Natural killer cell treated with Interleukin-12 subunit alpha and Interleukin-12 subunit beta and Interleukin-15 and Interleukin-18, amount 100 ng/mL, for 72 hours (primary cell): ENCODE results near the gene MAML3. TPM values are rescaled to one million over a fixed set of nuclear protein-coding genes. Genes with fewer than 3 reads are reported as not detected.

Experiments used
- ATAC-seq, 2 donors: fragments of 150-1000 bp; cut with Tn5 transposase in 1 of 2; sonication (Bioruptor Pico), chemical (Tn5 transposase) in 1 of 2; 2 replicates each; pipeline ENCODE4 v1.10.0; 2021
- DNase-seq: peaks from one replicate; pipeline ENCODE4 v3.0.0; 2022; ENCODE audit warnings: low spot score
- H3K27ac Mint-ChIP-seq, 2 donors: 1 replicate in 1 of 2; 2 replicates in 1 of 2; pipeline ENCODE4 v1.8.0; 2022; ENCODE audit warnings: mixed read lengths in 2 of 2, mild to moderate bottlenecking in 1 of 2, moderate library complexity in 1 of 2
- H3K27me3 Mint-ChIP-seq, 2 donors: 1 replicate in 1 of 2; 2 replicates in 1 of 2; pipeline ENCODE4 v1.8.0; 2022; ENCODE audit warnings: mixed read lengths in 2 of 2
- H3K36me3 Mint-ChIP-seq: one replicate; pipeline ENCODE4 v1.8.0; 2022; ENCODE audit warnings: mixed read lengths
- H3K4me1 Mint-ChIP-seq, 2 donors: 1 replicate in 1 of 2; 2 replicates in 1 of 2; pipeline ENCODE4 v1.8.0; 2022; ENCODE audit warnings: low read depth in 2 of 2, mixed read lengths in 2 of 2, mild to moderate bottlenecking in 1 of 2
- H3K4me3 Mint-ChIP-seq: one replicate; pipeline ENCODE4 v1.8.0; 2022; ENCODE audit warnings: mixed read lengths
- H3K9me3 Mint-ChIP-seq: 2 replicates; pipeline ENCODE4 v1.8.0; 2022; ENCODE audit warnings: mixed read lengths
- total RNA-seq, 2 donors: library from RNA; stranded (reverse); gene quantifications; one replicate each; pipeline ENCODE4 v1.2.3, GENCODE V29; 2022

Gene MAML3
- total RNA-seq, 2 donors from 2014 or later, result 0.40 to 1.3 TPM

GRCh38 chr4:139918591-139918990 is 235.4 kb downstream of the MAML3 start:
- Mint-ChIP-seq H3K36me3 (no peaks in the 10 kb centered on the region), H3K27ac (no peak overlapping the region), H3K4me1 (no peaks in the 10 kb centered on the region), H3K4me3 (no peak overlapping the region), H3K9me3 (no peaks in the 10 kb centered on the region), H3K27me3 (peaks cover 14 to 15% of the 10 kb centered on the region in 2 donors)
- DNase-seq (no peak), ATAC-seq (no peak)

DNA sequence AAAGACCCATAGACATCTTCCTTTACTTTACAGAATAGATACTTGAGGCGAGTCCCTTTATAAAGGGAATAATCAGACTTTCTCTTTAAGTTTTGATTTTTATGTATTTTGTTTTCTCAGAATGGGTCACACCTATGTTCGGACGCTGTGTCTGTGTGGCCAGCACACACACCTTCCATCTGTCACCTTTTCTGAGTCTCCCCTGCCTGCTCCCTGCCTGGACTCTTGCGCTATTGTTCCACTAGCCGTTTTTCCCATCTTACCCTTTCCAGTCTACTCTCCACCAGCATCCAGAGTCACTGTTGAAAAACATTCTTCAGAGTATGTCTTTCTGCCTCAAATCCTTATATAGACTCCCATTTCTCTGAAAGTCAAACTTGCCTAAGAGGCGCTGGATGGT is 236.1 kb downstream of the MAML3 start:
- DNase-seq (no peak), ATAC-seq (no peak)
- H3K4me3 Mint-ChIP-seq, result no peak overlapping the region
- peaks cover 14 to 17% of the 10 kb centered on the region in 2 donors for H3K27me3 Mint-ChIP-seq
- H3K4me1 Mint-ChIP-seq, result no peaks in the 10 kb centered on the region
- no peak overlapping the region for H3K27ac Mint-ChIP-seq
- H3K9me3 Mint-ChIP-seq, result no peaks in the 10 kb centered on the region
- H3K36me3 Mint-ChIP-seq, result no peaks in the 10 kb centered on the region

- no peak overlapping the region for H3K4me3 Mint-ChIP-seq
- H3K9me3 Mint-ChIP-seq, result no peaks in the 10 kb centered on the region
- H3K27me3 Mint-ChIP-seq, result peaks cover 11 to 16% of the 10 kb centered on the region in 2 donors
- no peaks in the 10 kb centered on the region for H3K36me3 Mint-ChIP-seq
- H3K27ac Mint-ChIP-seq, result no peak overlapping the region
- ATAC-seq (no peak), DNase-seq (no peak)
- no peaks in the 10 kb centered on the region for H3K4me1 Mint-ChIP-seq
These were observed 237.9 kb downstream of the MAML3 start for GRCh38 chr4:139916041-139916440.

GRCh38 chr4:139915037-139915436 is 238.9 kb downstream of the MAML3 start:
- Mint-ChIP-seq H3K27ac (no peak overlapping the region), H3K9me3 (no peaks in the 10 kb centered on the region), H3K4me3 (no peak overlapping the region), H3K36me3 (no peaks in the 10 kb centered on the region), H3K4me1 (no peaks in the 10 kb centered on the region), H3K27me3 (peaks cover 10 to 15% of the 10 kb centered on the region in 2 donors)
- no peak for DNase-seq
- no peak for ATAC-seq

GRCh38 chr4:139913995-139914598 is 239.9 kb downstream of the MAML3 start:
- H3K27me3 Mint-ChIP-seq, result peaks cover 10 to 15% of the 10 kb centered on the region in 2 donors
- H3K9me3 Mint-ChIP-seq, result no peaks in the 10 kb centered on the region
- ATAC-seq, result no peak
- no peak for DNase-seq
- no peak overlapping the region for H3K4me3 Mint-ChIP-seq
- no peaks in the 10 kb centered on the region for H3K36me3 Mint-ChIP-seq
- H3K27ac Mint-ChIP-seq, result no peak overlapping the region
- H3K4me1 Mint-ChIP-seq, result peaks cover 0 to 3% of the 10 kb centered on the region in 2 donors

DNA sequence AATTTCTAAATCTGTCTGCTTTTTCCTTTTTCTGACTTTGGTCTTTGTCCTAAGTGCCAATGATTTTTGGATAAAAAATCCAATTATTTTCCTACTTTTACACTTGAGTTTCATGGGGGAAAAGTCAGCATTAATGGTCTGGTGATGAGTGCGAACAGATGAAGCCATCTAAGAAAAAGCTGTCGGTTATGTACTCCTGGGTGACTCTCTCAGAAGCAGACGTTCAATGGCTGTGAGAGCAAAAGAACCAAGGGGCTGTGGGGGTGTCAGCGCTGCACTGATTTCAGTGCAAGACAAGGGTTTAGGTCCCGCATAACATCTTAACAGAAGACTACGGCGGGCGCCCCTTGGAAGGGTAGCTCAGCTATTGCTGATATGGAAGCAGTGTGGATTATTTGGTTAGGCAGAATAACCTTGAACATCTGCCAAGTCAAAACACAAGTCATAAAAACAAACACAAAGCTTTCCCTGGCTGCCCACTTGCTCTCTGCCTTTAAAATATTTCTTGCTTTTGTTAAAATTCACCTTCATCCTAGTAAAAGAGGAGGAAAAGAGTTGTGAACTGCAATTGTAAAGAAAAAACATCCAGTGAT is 240.5 kb downstream of the MAML3 start:
- Mint-ChIP-seq H3K36me3 (no peaks in the 10 kb centered on the region), H3K27ac (no peak overlapping the region), H3K4me3 (no peak overlapping the region), H3K4me1 (peaks cover 0 to 3% of the 10 kb centered on the region in 2 donors), H3K9me3 (no peaks in the 10 kb centered on the region), H3K27me3 (peaks cover 9 to 15% of the 10 kb centered on the region in 2 donors)
- DNase-seq (no peak), ATAC-seq (no peak)

- Mint-ChIP-seq H3K27ac (no peak overlapping the region), H3K4me3 (no peak overlapping the region), H3K36me3 (no peaks in the 10 kb centered on the region), H3K4me1 (peaks cover 0 to 3% of the 10 kb centered on the region in 2 donors), H3K9me3 (no peaks in the 10 kb centered on the region), H3K27me3 (peaks cover 6 to 15% of the 10 kb centered on the region in 2 donors)
- ATAC-seq, result no peak
- no peak for DNase-seq
These were observed 241.5 kb downstream of the MAML3 start for GRCh38 chr4:139912445-139912844.

DNA sequence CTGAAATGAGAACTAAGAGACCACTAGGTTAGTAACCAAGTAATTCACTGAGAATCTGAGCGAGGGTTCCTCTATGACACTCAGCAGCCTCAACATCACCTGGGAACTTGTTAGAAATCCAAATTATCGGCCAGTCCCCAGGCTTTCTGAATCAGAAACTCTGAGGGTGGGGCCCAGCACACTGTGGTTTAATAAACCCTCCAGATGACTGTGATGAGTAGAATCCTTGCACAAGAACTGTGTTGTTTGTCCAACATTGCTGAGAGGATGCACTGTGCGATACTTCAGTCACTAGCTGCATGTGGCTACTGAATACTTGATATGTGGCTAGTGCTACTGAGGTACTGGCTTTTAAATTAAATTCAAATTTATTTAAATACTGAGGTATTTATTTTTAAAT is 243.9 kb downstream of the MAML3 start:
- Mint-ChIP-seq H3K4me3 (no peak overlapping the region), H3K27ac (peak overlapping the region in 1 of 2 donors; percentile 0)
- DNase-seq, result no peak

GRCh38 chr4:139908636-139909437 is 245.1 kb downstream of the MAML3 start:
- H3K4me1 Mint-ChIP-seq, result peaks cover 10 to 18% of the 10 kb centered on the region in 2 donors
- no peak for DNase-seq

More for the DNA sequence above, 243.9 kb downstream of the MAML3 start:
- Mint-ChIP-seq H3K27me3 (peaks cover 6 to 15% of the 10 kb centered on the region in 2 donors), H3K36me3 (no peaks in the 10 kb centered on the region), H3K4me1 (peaks cover 0 to 7% of the 10 kb centered on the region in 2 donors), H3K9me3 (no peaks in the 10 kb centered on the region)
- peak; percentile 51 to 61 for ATAC-seq

DNA sequence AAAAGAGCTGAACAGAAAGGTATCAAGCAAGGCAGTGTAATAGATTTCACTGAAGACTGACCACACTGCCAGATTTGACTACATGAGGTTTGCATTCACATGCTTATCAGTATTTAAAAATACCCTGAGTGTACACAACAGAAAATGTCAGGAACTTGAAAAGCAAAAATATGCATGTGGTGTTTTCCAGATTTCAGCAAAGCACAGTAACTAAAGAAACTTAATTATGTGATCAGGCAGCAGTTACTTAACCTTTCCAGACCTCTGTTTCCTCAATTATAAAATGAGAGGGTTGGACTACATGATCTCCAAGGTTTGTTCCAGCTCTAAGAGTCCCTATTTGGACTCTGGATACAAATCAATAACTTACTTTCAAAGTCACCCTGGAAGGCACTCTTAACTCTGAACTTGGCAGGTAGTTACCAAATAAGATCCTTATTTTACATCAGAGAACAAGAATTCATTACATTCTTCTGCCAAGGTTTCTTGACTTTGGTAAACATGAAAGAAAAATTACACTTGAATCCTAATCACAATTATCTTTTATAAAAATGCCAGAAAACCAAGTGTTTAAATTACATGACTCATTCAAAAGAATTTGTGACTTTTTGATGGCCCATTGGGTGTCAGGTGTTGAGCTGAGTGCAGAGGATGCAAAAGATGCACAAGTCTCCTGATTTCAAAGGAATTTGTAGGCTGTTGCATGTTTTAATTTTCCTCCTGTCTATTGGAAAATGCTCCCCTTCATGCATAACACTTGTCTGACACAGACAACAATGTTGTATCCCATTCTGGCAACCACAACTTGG is 246.8 kb downstream of the MAML3 start:
- Mint-ChIP-seq H3K4me3 (no peak overlapping the region), H3K9me3 (peaks cover 2% of the 10 kb centered on the region), H3K27ac (no peak overlapping the region), H3K4me1 (peaks cover 10 to 22% of the 10 kb centered on the region in 2 donors), H3K27me3 (peaks cover 4 to 6% of the 10 kb centered on the region in 2 donors), H3K36me3 (no peaks in the 10 kb centered on the region)
- DNase-seq, result no peak
- no peak for ATAC-seq

More at GRCh38 chr4:139908636-139909437, 245.1 kb downstream of the MAML3 start:
- H3K36me3 Mint-ChIP-seq, result no peaks in the 10 kb centered on the region
- no peaks in the 10 kb centered on the region for H3K9me3 Mint-ChIP-seq
- H3K27me3 Mint-ChIP-seq, result peaks cover 4 to 15% of the 10 kb centered on the region in 2 donors
- ATAC-seq, result no peak
- H3K4me3 Mint-ChIP-seq, result no peak overlapping the region
- H3K27ac Mint-ChIP-seq, result peak overlapping the region in 1 of 2 donors; percentile 37

- no peak overlapping the region for H3K27ac Mint-ChIP-seq
- peaks cover 0 to 13% of the 10 kb centered on the region in 2 donors for H3K27me3 Mint-ChIP-seq
- DNase-seq (no peak), ATAC-seq (no peak)
- H3K4me1 Mint-ChIP-seq, result peaks cover 18 to 32% of the 10 kb centered on the region in 2 donors
- no peaks in the 10 kb centered on the region for H3K36me3 Mint-ChIP-seq
- H3K4me3 Mint-ChIP-seq, result no peak overlapping the region
- H3K9me3 Mint-ChIP-seq, result peaks cover 2% of the 10 kb centered on the region
These were observed 248.5 kb downstream of the MAML3 start for GRCh38 chr4:139905489-139905888.

- Mint-ChIP-seq H3K4me3 (peak overlapping the region; percentile 21), H3K27ac (peak overlapping the region; percentile 58 to 85), H3K36me3 (no peaks in the 10 kb centered on the region), H3K9me3 (peaks cover 2% of the 10 kb centered on the region), H3K27me3 (peaks cover 0 to 13% of the 10 kb centered on the region in 2 donors), H3K4me1 (peaks cover 18 to 29% of the 10 kb centered on the region in 2 donors)
- DNase-seq, result peak; percentile 67
- ATAC-seq, result peak; percentile 89 to 93
These were observed 249.6 kb downstream of the MAML3 start for GRCh38 chr4:139904406-139904805.

- peaks cover 2% of the 10 kb centered on the region for H3K9me3 Mint-ChIP-seq
- DNase-seq (no peak), ATAC-seq (no peak)
- H3K4me3 Mint-ChIP-seq, result no peak overlapping the region
- H3K27me3 Mint-ChIP-seq, result peaks cover 0 to 13% of the 10 kb centered on the region in 2 donors
- H3K4me1 Mint-ChIP-seq, result peaks cover 18 to 29% of the 10 kb centered on the region in 2 donors
- H3K27ac Mint-ChIP-seq, result peak overlapping the region; percentile 58 to 85
- no peaks in the 10 kb centered on the region for H3K36me3 Mint-ChIP-seq
These were observed 250.1 kb downstream of the MAML3 start for GRCh38 chr4:139903845-139904244.
